Stimulated activated CD4-positive, alpha-beta T cell treated with anti-CD3 and anti-CD28 coated beads, Interleukin-1b, Interleukin-23, amount 100 ng/mL, for 48 hours (primary cell): ENCODE measurements around the gene TSPAN15.

ENCODE experiments used
- DNase-seq: peaks from one replicate; pipeline ENCODE4 v3.0.0-alpha.2; 2020

Gene TSPAN15

GRCh38 chr10:69489506-69490090, 38.3 kb downstream of the TSPAN15 start:
- DNase-seq, result no peak

- DNase-seq, result no peak
Observed at GRCh38 chr10:69490876-69491275, 39.6 kb downstream of the TSPAN15 start.

- DNase-seq, result no peak
Observed at GRCh38 chr10:69491611-69492010, 40.3 kb downstream of the TSPAN15 start.

- no peak for DNase-seq
Observed at GRCh38 chr10:69492091-69492745, 41.0 kb downstream of the TSPAN15 start.

GRCh38 chr10:69492746-69493462, 41.6 kb downstream of the TSPAN15 start:
- no peak for DNase-seq

GRCh38 chr10:69494626-69495558, 43.6 kb downstream of the TSPAN15 start:
- no peak for DNase-seq

- no peak for DNase-seq
Observed at GRCh38 chr10:69495666-69496065, 44.4 kb downstream of the TSPAN15 start.

- DNase-seq, result no peak
Observed at GRCh38 chr10:69496352-69497230, 45.3 kb downstream of the TSPAN15 start.

- no peak for DNase-seq
Observed at GRCh38 chr10:69497231-69497561, 45.9 kb downstream of the TSPAN15 start.

GRCh38 chr10:69497611-69498390, 46.5 kb downstream of the TSPAN15 start:
- DNase-seq, result no peak

- DNase-seq, result no peak
Observed at GRCh38 chr10:69498711-69499471, 47.6 kb downstream of the TSPAN15 start.

GRCh38 chr10:69499726-69500689, 48.7 kb downstream of the TSPAN15 start:
- DNase-seq, result no peak

- no peak for DNase-seq
Observed at GRCh38 chr10:69500864-69501468, 49.7 kb downstream of the TSPAN15 start.

- DNase-seq, result no peak
Observed at GRCh38 chr10:69501657-69502056, 50.4 kb downstream of the TSPAN15 start.

- DNase-seq, result no peak
Observed at GRCh38 chr10:69502589-69502988, 51.3 kb downstream of the TSPAN15 start.

GRCh38 chr10:69503001-69503895, 52.0 kb downstream of the TSPAN15 start:
- no peak for DNase-seq

- no peak for DNase-seq
Observed at GRCh38 chr10:69503896-69504265, 52.6 kb downstream of the TSPAN15 start.
